Measurements from ENCODE around the gene MRGPRG.

Gene MRGPRG

DNA sequence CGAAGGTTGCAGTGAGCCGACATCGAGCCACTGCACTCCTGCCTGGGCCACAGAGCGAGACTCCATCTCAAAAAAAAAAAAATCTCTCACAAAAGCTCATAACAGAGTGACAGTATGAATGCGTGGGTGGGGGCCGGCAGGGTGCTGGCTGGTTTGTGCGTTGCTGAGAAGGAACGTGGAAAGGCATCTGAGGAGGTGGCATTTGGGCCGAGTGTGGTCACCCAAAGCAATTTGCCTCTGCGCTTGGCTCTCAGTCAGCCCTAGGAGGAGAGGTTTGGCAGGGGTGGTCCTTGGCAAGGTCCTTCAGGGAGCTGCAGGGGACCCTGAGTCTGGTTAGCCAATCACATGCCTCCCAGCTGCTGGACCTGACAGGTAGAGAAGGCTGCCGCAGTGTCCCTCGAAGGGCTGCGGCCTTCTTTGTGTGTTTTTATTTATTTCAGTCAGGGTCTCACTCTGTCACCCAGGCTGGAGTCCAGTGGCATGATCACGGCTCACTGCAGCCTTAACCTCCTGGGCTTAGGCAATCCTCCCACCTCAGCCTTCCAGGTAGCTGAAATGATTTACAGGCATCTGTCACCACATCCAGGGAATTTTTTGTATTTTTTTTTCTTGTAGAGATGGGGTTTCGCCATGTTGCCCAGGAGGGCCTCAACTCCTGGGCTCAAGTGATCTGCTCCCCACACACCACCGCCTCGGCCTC lies 30.0 kb downstream of the MRGPRG start:
- Histone ChIP-seq H3K27me3 (ENCODE audit: control insufficient read depth, insufficient read depth, low read length) (peaks cover 49% of the 10 kb centered on the region), H3K4me1 (ENCODE audit: control insufficient read depth, insufficient read depth, low read length) (no peaks in the 10 kb centered on the region), H3K4me3 (ENCODE audit: low read length) (no peak overlapping the region), H3K36me3 (ENCODE audit: insufficient read depth, low read length) (no peaks in the 10 kb centered on the region), H3K9me3 (replicated peaks; ENCODE audit: low read length) (no peaks in the 10 kb centered on the region), H3K9ac (ENCODE audit: low read depth, low read length) (no peak overlapping the region), H3K4me2 (ENCODE audit: low read length) (no peak overlapping the region)

- H3K9me3 ChIP-seq (replicated peaks; ENCODE audit: low read length): no peaks in the 10 kb centered on the region
- H3K4me2 ChIP-seq (ENCODE audit: low read length): no peak overlapping the region
- no peak overlapping the region for H3K4me3 ChIP-seq (ENCODE audit: low read length)
Observed at GRCh38 chr11:3186166-3186953, 32.3 kb downstream of the MRGPRG start.

DNA sequence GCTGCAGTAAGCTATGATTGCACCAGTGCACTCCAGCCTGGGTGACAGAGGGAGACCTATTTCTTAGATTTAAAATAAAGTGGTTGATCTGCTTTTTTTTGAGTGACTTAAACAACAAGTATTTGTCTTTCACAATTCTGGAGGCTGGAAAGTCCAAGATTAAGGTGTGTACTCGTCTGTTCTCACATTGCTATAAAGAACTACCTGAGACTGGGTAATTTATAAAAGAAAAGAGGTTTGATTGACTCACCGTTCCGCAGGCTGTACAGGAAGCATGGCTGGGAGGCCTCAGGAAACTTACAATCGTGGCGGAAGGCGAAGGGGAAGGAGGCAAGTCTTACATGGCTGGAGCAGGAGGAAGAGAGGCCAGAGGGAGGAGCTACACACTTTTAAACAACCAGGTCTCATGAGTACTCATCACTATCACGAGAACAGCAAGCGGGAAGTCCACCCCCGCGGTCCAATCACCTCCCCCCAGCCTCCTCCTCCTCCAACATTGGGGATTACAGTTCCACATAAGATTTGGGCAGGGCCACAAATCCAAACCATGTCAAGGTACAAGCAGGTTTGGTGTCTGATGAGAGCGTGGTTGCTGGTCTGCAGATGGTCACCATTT lies 33.8 kb downstream of the MRGPRG start:
- peaks cover 27% of the 10 kb centered on the region for H3K27me3 ChIP-seq (ENCODE audit: control insufficient read depth, insufficient read depth, low read length)
- no peaks in the 10 kb centered on the region for H3K9me3 ChIP-seq (replicated peaks; ENCODE audit: low read length)
- H3K4me2 ChIP-seq (ENCODE audit: low read length): no peak overlapping the region
- H3K36me3 ChIP-seq (ENCODE audit: insufficient read depth, low read length): no peaks in the 10 kb centered on the region
- no peaks in the 10 kb centered on the region for H3K4me1 ChIP-seq (ENCODE audit: control insufficient read depth, insufficient read depth, low read length)
- no peak overlapping the region for H3K4me3 ChIP-seq (ENCODE audit: low read length)
- no peak overlapping the region for H3K9ac ChIP-seq (ENCODE audit: low read depth, low read length)

More at GRCh38 chr11:3186166-3186953, 32.3 kb downstream of the MRGPRG start:
- Histone ChIP-seq H3K4me1 (ENCODE audit: control insufficient read depth, insufficient read depth, low read length) (no peaks in the 10 kb centered on the region), H3K36me3 (ENCODE audit: insufficient read depth, low read length) (no peaks in the 10 kb centered on the region), H3K27me3 (ENCODE audit: control insufficient read depth, insufficient read depth, low read length) (peaks cover 37% of the 10 kb centered on the region), H3K9ac (ENCODE audit: low read depth, low read length) (no peak overlapping the region)

DNA sequence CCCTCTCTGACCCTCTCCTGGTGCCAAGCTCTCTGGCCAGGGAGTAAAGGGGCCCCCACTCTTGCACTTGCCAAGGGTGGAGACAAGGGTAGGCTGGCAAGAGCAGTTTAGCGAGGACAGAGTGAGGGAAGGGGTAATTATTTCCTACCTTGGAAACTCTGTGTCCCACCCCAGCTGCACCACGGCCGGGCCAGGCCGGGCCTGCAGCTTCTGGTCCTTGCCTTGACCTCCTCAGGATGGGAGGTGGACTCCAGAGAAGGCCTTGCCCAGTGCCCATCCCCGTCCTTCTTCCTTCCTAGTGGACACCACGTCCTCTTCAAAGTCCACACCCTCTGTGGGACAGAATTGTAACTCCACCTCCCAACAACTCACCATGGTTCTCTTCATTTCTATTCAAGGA lies 35.1 kb downstream of the MRGPRG start:
- no peak overlapping the region for H3K4me2 ChIP-seq (ENCODE audit: low read length)
- H3K4me3 ChIP-seq (ENCODE audit: low read length): no peak overlapping the region
- H3K4me1 ChIP-seq (ENCODE audit: control insufficient read depth, insufficient read depth, low read length): no peaks in the 10 kb centered on the region
- no peak overlapping the region for H3K9ac ChIP-seq (ENCODE audit: low read depth, low read length)
- peaks cover 26% of the 10 kb centered on the region for H3K27me3 ChIP-seq (ENCODE audit: control insufficient read depth, insufficient read depth, low read length)
- H3K36me3 ChIP-seq (ENCODE audit: insufficient read depth, low read length): no peaks in the 10 kb centered on the region
- no peaks in the 10 kb centered on the region for H3K9me3 ChIP-seq (replicated peaks; ENCODE audit: low read length)

- peaks cover 4% of the 10 kb centered on the region for H3K4me1 ChIP-seq (ENCODE audit: control insufficient read depth, insufficient read depth, low read length)
- no peaks in the 10 kb centered on the region for H3K36me3 ChIP-seq (ENCODE audit: insufficient read depth, low read length)
- peaks cover 26% of the 10 kb centered on the region for H3K27me3 ChIP-seq (ENCODE audit: control insufficient read depth, insufficient read depth, low read length)
- no peak overlapping the region for H3K4me3 ChIP-seq (ENCODE audit: low read length)
- no peaks in the 10 kb centered on the region for H3K9me3 ChIP-seq (replicated peaks; ENCODE audit: low read length)
- H3K9ac ChIP-seq (ENCODE audit: low read depth, low read length): no peak overlapping the region
- no peak overlapping the region for H3K4me2 ChIP-seq (ENCODE audit: low read length)
Observed at GRCh38 chr11:3182462-3182852, 36.2 kb downstream of the MRGPRG start.

- Histone ChIP-seq H3K4me2 (ENCODE audit: low read length) (no peak overlapping the region), H3K27me3 (ENCODE audit: control insufficient read depth, insufficient read depth, low read length) (peaks cover 23% of the 10 kb centered on the region), H3K9ac (ENCODE audit: low read depth, low read length) (no peak overlapping the region), H3K4me1 (ENCODE audit: control insufficient read depth, insufficient read depth, low read length) (peaks cover 4% of the 10 kb centered on the region), H3K9me3 (replicated peaks; ENCODE audit: low read length) (no peaks in the 10 kb centered on the region), H3K4me3 (ENCODE audit: low read length) (no peak overlapping the region), H3K36me3 (ENCODE audit: insufficient read depth, low read length) (no peaks in the 10 kb centered on the region)
Observed at GRCh38 chr11:3181725-3182461, 36.7 kb downstream of the MRGPRG start.

DNA sequence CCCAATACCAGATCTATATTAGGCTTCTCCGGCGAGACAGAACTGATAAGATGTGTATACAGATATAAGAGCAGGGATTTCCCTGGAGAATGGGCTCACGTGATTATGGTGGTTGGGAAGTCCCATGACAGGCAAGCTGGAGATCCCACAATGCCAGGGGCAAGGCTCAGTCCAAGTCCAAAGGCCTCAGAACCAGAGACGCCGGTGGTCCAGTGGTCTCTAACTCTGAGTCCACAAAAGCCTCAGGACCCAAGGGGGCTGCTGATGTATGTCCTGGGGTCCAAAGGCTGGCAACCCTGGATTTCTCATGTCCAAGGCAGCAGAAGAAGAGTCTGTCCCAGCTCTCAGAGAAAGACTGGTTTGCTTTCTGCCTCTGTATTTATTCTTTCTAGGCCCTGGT lies 37.7 kb downstream of the MRGPRG start:
- Histone ChIP-seq H3K36me3 (ENCODE audit: insufficient read depth, low read length) (no peaks in the 10 kb centered on the region), H3K4me3 (ENCODE audit: low read length) (no peak overlapping the region), H3K9me3 (replicated peaks; ENCODE audit: low read length) (peaks cover 4% of the 10 kb centered on the region), H3K4me1 (ENCODE audit: control insufficient read depth, insufficient read depth, low read length) (peaks cover 4% of the 10 kb centered on the region), H3K9ac (ENCODE audit: low read depth, low read length) (no peak overlapping the region), H3K4me2 (ENCODE audit: low read length) (no peak overlapping the region), H3K27me3 (ENCODE audit: control insufficient read depth, insufficient read depth, low read length) (peaks cover 24% of the 10 kb centered on the region)

DNA sequence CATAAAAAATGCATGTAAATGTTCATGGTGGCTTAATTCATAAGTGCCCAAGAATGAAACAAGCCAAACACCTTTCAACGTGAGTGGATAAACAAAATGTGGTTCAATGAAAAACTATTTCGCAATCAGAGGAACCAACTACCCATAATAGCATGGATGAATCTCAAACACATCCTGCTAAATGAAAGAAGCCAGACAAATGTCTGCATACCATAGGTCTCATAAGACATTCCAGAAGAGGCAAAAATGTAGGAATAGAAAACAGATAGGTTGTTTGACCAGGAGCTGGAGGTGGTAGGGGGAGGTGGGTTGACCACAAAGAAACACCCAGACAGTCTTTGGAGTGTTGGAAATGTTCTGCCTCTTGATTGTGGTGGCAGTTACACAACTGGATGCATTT lies 40.3 kb downstream of the MRGPRG start:
- Histone ChIP-seq H3K4me2 (ENCODE audit: low read length) (no peak overlapping the region), H3K27me3 (ENCODE audit: control insufficient read depth, insufficient read depth, low read length) (peaks cover 12% of the 10 kb centered on the region), H3K4me1 (ENCODE audit: control insufficient read depth, insufficient read depth, low read length) (peaks cover 4% of the 10 kb centered on the region), H3K4me3 (ENCODE audit: low read length) (no peak overlapping the region), H3K9me3 (replicated peaks; ENCODE audit: low read length) (peaks cover 4% of the 10 kb centered on the region), H3K9ac (ENCODE audit: low read depth, low read length) (no peak overlapping the region), H3K36me3 (ENCODE audit: insufficient read depth, low read length) (no peaks in the 10 kb centered on the region)

DNA sequence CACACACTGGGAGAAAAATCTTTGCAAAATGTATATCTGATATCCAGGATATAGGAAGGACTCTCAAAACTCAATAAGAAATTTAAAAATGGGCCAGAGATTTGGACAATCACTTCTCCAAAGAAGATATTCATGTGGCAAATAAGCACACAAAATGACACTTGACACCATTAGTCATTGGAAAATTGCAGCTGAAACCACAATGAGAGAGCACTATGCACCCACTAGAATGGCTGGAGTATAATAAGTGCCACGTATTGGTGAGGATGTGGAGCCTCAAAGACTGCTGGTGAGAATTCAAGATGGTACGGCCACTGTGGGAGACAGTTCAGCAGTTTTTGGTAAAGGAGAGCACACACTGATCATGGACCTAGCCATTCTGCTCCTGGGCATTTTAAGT lies 40.7 kb downstream of the MRGPRG start:
- H3K27me3 ChIP-seq (ENCODE audit: control insufficient read depth, insufficient read depth, low read length): peaks cover 12% of the 10 kb centered on the region
- no peak overlapping the region for H3K4me3 ChIP-seq (ENCODE audit: low read length)
- H3K4me2 ChIP-seq (ENCODE audit: low read length): no peak overlapping the region
- H3K4me1 ChIP-seq (ENCODE audit: control insufficient read depth, insufficient read depth, low read length): peaks cover 4% of the 10 kb centered on the region
- no peak overlapping the region for H3K9ac ChIP-seq (ENCODE audit: low read depth, low read length)
- H3K36me3 ChIP-seq (ENCODE audit: insufficient read depth, low read length): no peaks in the 10 kb centered on the region
- H3K9me3 ChIP-seq (replicated peaks; ENCODE audit: low read length): peaks cover 4% of the 10 kb centered on the region

GRCh38 chr11:3176487-3176886 lies 42.1 kb downstream of the MRGPRG start:
- H3K4me2 ChIP-seq (ENCODE audit: low read length): no peak overlapping the region
- H3K4me3 ChIP-seq (ENCODE audit: low read length): no peak overlapping the region
- H3K4me1 ChIP-seq (ENCODE audit: control insufficient read depth, insufficient read depth, low read length): peaks cover 4% of the 10 kb centered on the region
- no peaks in the 10 kb centered on the region for H3K36me3 ChIP-seq (ENCODE audit: insufficient read depth, low read length)
- H3K27me3 ChIP-seq (ENCODE audit: control insufficient read depth, insufficient read depth, low read length): peaks cover 16% of the 10 kb centered on the region
- H3K9ac ChIP-seq (ENCODE audit: low read depth, low read length): no peak overlapping the region
- peaks cover 4% of the 10 kb centered on the region for H3K9me3 ChIP-seq (replicated peaks; ENCODE audit: low read length)

GRCh38 chr11:3175194-3175593 lies 43.4 kb downstream of the MRGPRG start:
- Histone ChIP-seq H3K27me3 (ENCODE audit: control insufficient read depth, insufficient read depth, low read length) (peaks cover 23% of the 10 kb centered on the region), H3K4me1 (ENCODE audit: control insufficient read depth, insufficient read depth, low read length) (peaks cover 8% of the 10 kb centered on the region), H3K9ac (ENCODE audit: low read depth, low read length) (no peak overlapping the region), H3K4me2 (ENCODE audit: low read length) (no peak overlapping the region), H3K9me3 (replicated peaks; ENCODE audit: low read length) (peaks cover 4% of the 10 kb centered on the region), H3K36me3 (ENCODE audit: insufficient read depth, low read length) (no peaks in the 10 kb centered on the region), H3K4me3 (ENCODE audit: low read length) (no peak overlapping the region)

All from skeletal muscle satellite cell (primary cell).